Small intestine (tissue), 7 donors: Measurements from ENCODE around the gene PCSK9. TPM values are rescaled to one million over a fixed set of nuclear protein-coding genes. Genes with fewer than 3 reads are reported as not detected.

Source experiments
- DNase-seq, 2 donors: peaks; one replicate each; pipeline versions ENCODE4 v3.0.0 to v3.0.0-alpha.2; 2013
- FAIRE-seq: peaks from 2 replicates; lab custom pipeline; 2012; peaks lifted over from hg19 to GRCh38; lab: Jason Lieb, UNC
- H3K27ac ChIP-seq, 3 donors: one replicate each; pipeline ENCODE4 v1.5.1; 2013; ENCODE audit warnings: low read length in 2 of 3, mild to moderate bottlenecking in 2 of 3, control low read depth in 1 of 3, inconsistent platforms in 1 of 3, low read depth in 1 of 3, moderate library complexity in 1 of 3
- H3K27me3 ChIP-seq, 3 donors: one replicate each; pipeline ENCODE4 v1.6.1; 2013; ENCODE audit warnings: low read length in 3 of 3, inconsistent platforms in 1 of 3; ENCODE audit not compliant: control insufficient read depth in 3 of 3, insufficient read depth in 3 of 3
- H3K36me3 ChIP-seq, 3 donors: one replicate each; pipeline ENCODE4 v1.6.1; 2013; ENCODE audit warnings: low read length in 3 of 3, inconsistent platforms in 1 of 3, low read depth in 1 of 3, mild to moderate bottlenecking in 1 of 3, moderate library complexity in 1 of 3; ENCODE audit not compliant: control insufficient read depth in 3 of 3, insufficient read depth in 2 of 3
- H3K4me1 ChIP-seq, 3 donors: one replicate each; pipeline ENCODE4 v1.6.1; 2013; ENCODE audit warnings: low read length in 2 of 3, inconsistent platforms in 1 of 3, low read depth in 1 of 3, mild to moderate bottlenecking in 1 of 3, moderate library complexity in 1 of 3; ENCODE audit not compliant: control insufficient read depth in 3 of 3, insufficient read depth in 2 of 3
- H3K4me3 ChIP-seq, 3 donors: one replicate each; pipeline ENCODE4 v1.5.1; 2013; ENCODE audit warnings: low read length in 3 of 3, control low read depth in 1 of 3, inconsistent platforms in 1 of 3, low read depth in 1 of 3, mild to moderate bottlenecking in 1 of 3, moderate library complexity in 1 of 3
- H3K9me3 ChIP-seq, 2 donors: one replicate each; pipeline ENCODE4 v1.6.1; 2013; ENCODE audit warnings: low read depth in 1 of 2, low read length in 1 of 2; ENCODE audit not compliant: control insufficient read depth in 2 of 2, insufficient read depth in 1 of 2
- WGBS, 3 donors: extraction: QIAGEN DNeasy Blood & Tissue Kit; methylation state at CpG; one replicate each; pipeline ENCODE4 v1.1.7; 2013; 5-methylcytosine and 5-hydroxymethylcytosine counted together
- polyA plus RNA-seq, 4 donors: library from polyadenylated mRNA; stranded (reverse) in 3 of 4; unstranded in 1 of 4; fragments of 200-250 nt in 3 of 4; fragments of 120-200 nt in 1 of 4; gene quantifications; one replicate each; pipeline versions ENCODE4 v1.2.1 to v1.2.3, GENCODE V29; 2013
- donor health status: healthy with polysubstance abuse.
- donor health status: control.
- donor health status: control.
- donor health status: Bipolar disorder and iron deficiency.
- donor health status: healthy.

The PCSK9 gene
- polyA plus RNA-seq, 4 donors, result 0.45 to 24.2 (median 2.2) TPM

DNA sequence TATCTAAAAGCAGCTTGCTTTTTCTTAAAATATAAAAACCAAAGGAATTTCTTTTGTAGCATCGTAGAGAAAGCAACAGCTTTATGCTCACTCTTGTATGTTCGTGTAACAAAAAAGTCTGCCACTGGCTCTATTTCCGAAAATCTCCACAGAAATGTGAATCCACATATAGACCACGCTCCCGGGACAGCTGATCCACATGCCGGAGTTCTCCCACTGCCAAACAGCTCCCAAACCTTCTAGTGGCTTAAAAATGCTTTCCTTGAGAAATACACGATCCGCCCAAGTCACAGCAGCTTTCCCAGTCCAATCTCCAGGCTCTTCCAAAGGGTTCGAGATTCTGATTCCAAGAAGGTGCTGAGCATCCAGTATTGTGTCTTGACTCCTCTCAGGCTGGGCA, 29.3 kb downstream of the PCSK9 start:
- 96 to 98% (median 96%) methylated on average over 9 of the region's 9 CpGs for WGBS, 3 donors
- no peaks in the 10 kb centered on the region for H3K9me3 ChIP-seq
- no peak overlapping the region for H3K27ac ChIP-seq
- no peaks in the 10 kb centered on the region for H3K27me3 ChIP-seq
- no peak overlapping the region for H3K4me3 ChIP-seq
- no peak for DNase-seq
- peaks cover 9 to 49% (median 34%) of the 10 kb centered on the region in 3 donors for H3K36me3 ChIP-seq
- H3K4me1 ChIP-seq, result no peaks in the 10 kb centered on the region
- FAIRE-seq, result no peak

- Histone ChIP-seq H3K4me3 (no peak overlapping the region), H3K36me3 (peaks cover 10 to 51% (median 34%) of the 10 kb centered on the region in 3 donors), H3K4me1 (no peaks in the 10 kb centered on the region), H3K9me3 (no peaks in the 10 kb centered on the region), H3K27me3 (no peaks in the 10 kb centered on the region), H3K27ac (no peak overlapping the region)
- FAIRE-seq (no peak), DNase-seq (no peak)
- 84 to 94% (median 89%) methylated on average over 7 of the region's 7 CpGs for WGBS, 3 donors
Observed at GRCh38 chr1:55069280-55069679, 29.9 kb downstream of the PCSK9 start.

DNA sequence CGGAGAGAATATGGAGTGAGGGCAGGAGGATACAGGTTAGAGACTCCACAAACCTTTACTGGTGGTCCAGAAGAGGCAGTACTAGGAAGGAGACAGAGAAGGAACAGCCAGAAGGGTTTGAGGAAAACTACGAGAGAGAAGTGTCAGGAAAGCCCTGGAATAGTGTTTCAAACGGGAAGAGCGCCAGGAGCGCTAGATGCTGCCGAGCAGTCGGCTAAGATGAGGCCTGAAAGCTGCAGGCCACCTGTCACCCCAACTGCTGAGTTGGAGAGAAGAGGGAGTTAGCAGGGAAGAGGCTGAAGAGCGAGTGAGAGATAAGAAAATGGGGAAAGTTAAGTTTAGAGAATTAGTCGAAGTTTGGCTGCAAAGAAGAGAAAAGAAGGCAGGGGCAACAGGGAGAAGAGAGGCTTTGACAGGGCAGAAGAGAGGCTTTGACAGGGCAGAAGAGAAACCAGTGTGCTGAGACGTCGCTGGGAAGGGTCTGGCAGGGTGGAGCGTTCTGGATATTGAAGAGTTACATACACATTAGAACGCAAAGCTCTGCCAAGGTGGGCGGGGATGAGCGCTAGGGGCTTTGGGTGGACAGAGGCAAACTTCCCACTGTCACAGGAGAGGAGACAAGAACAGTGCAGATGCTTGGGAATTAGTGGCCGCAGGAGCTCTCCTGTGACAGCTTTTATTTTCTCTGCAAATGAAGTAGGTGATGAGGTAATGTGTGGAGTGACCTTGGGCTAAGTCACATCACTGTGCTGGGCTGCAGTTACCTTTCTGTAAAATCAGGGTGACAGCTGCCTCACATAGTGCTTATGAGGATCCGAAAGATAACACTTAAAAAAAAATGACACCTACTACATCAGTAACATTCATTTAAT, 31.2 kb downstream of the PCSK9 start:
- Histone ChIP-seq H3K27ac (no peak overlapping the region), H3K27me3 (no peaks in the 10 kb centered on the region), H3K9me3 (no peaks in the 10 kb centered on the region), H3K36me3 (peaks cover 11 to 56% (median 37%) of the 10 kb centered on the region in 3 donors), H3K4me3 (no peak overlapping the region), H3K4me1 (no peaks in the 10 kb centered on the region)
- DNase-seq (no peak), FAIRE-seq (no peak)
- WGBS, 3 donors, result 81 to 91% (median 87%) methylated on average over 17 of the region's 17 CpGs

- DNase-seq (peak; percentile 28 to 48), FAIRE-seq (no peak)
- no peaks in the 10 kb centered on the region for H3K4me1 ChIP-seq
- no peak overlapping the region for H3K4me3 ChIP-seq
- 52 to 58% (median 53%) methylated on average over 8 of the region's 8 CpGs for WGBS, 3 donors
- H3K36me3 ChIP-seq, result peaks cover 11 to 51% (median 42%) of the 10 kb centered on the region in 3 donors
- no peaks in the 10 kb centered on the region for H3K27me3 ChIP-seq
- H3K9me3 ChIP-seq, result no peaks in the 10 kb centered on the region
- no peak overlapping the region for H3K27ac ChIP-seq
Observed at GRCh38 chr1:55071477-55071876, 32.1 kb downstream of the PCSK9 start.

DNA sequence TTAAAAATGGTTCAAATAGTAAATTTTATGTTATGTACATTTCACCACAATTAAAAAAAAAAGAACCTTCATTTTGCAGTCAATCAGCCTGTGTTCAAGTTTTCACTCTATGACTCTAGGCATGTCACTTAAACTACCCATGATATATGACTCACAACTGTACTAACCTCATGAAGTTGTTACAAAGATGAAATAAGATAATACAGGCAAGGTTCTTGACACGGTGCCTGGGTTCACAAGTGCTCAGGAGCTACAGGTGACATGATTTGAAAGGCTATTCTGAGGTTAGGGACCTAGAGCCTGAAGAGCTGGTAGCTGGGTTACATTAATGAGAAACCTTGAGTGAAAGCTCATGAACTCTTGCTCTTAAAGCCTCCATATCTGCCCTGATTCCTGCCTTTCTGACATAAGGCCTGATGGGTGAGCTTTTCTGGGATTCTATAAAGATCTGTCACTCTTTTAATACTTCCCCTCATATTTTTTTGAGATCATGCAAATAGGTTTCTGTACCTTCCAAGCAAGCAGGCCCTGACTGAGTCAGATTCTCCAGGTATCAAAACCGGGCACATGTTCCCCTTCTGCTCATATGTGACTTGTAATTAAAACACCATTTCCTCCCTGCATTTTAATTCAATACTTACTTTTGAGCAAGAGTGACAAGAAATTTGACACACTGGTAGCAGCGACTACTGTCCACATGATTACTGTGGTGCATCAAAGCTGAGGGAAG, 34.0 kb downstream of the PCSK9 start:
- Histone ChIP-seq H3K27ac (no peak overlapping the region), H3K9me3 (no peaks in the 10 kb centered on the region), H3K4me1 (no peaks in the 10 kb centered on the region), H3K36me3 (peaks cover 18 to 43% (median 41%) of the 10 kb centered on the region in 3 donors), H3K4me3 (no peak overlapping the region), H3K27me3 (no peaks in the 10 kb centered on the region)
- no peak for FAIRE-seq
- DNase-seq, result peak in 1 of 2 donors; percentile 25
- WGBS, 3 donors, result 76 to 81% (median 81%) methylated on average over 3 of the region's 3 CpGs

GRCh38 chr1:55074455-55074854, 35.1 kb downstream of the PCSK9 start:
- H3K27me3 ChIP-seq, result no peaks in the 10 kb centered on the region
- DNase-seq (no peak), FAIRE-seq (no peak)
- no peak overlapping the region for H3K27ac ChIP-seq
- no peaks in the 10 kb centered on the region for H3K4me1 ChIP-seq
- peaks cover 21 to 41% (median 41%) of the 10 kb centered on the region in 3 donors for H3K36me3 ChIP-seq
- WGBS, 3 donors, result 78 to 97% (median 91%) methylated on average over 2 of the region's 2 CpGs
- H3K4me3 ChIP-seq, result no peak overlapping the region
- no peaks in the 10 kb centered on the region for H3K9me3 ChIP-seq

DNA sequence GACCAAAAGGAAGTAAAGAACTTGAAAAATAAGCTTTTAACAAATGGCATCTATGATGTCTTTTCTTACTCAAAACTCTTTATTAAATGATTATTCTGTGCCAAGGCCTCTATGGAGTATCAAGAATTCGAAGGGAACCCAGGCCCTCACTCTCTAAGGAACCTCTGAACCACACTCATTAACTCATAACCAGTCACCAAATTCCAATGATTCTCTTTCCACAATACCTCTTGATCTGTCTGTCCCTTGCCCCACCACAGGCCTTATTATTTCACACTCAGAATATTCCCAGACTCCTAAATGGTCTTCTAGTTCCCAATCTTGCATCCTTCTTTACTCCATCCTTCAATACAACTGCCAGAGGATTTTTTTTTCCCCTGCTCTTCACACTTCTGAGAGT, 37.0 kb downstream of the PCSK9 start:
- H3K4me1 ChIP-seq, result no peaks in the 10 kb centered on the region
- no peaks in the 10 kb centered on the region for H3K27me3 ChIP-seq
- H3K4me3 ChIP-seq, result no peak overlapping the region
- no peaks in the 10 kb centered on the region for H3K9me3 ChIP-seq
- H3K36me3 ChIP-seq, result peaks cover 26 to 36% (median 28%) of the 10 kb centered on the region in 3 donors
- H3K27ac ChIP-seq, result no peak overlapping the region
- WGBS, 3 donors, result 93 to 100% (median 94%) methylated on average over 1 of the region's 1 CpG
- DNase-seq (no peak), FAIRE-seq (no peak)

DNA sequence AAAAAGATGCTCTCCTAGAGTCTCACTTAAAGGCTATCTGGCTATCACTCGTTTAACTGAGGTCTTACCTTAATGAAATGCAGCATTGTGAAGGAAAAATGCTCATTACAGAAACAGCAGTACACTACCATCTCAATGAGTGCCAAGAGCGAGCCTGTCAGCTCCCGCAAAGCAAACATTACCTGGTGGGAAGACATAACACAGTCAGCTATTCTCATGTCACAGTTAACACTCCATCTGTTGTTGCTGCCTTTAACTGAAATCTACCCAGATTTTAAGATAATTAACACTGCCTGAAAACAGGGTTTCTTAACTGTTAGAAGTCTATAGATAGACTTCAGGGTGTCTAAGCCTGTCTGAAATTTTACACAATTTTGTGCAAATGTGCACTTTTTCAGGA, 39.1 kb downstream of the PCSK9 start:
- no peak for DNase-seq
- H3K27ac ChIP-seq, result no peak overlapping the region
- 85 to 87% (median 87%) methylated on average over 3 of the region's 3 CpGs for WGBS, 3 donors
- FAIRE-seq, result no peak
- H3K9me3 ChIP-seq, result no peaks in the 10 kb centered on the region
- peaks cover 24 to 31% (median 29%) of the 10 kb centered on the region in 3 donors for H3K36me3 ChIP-seq
- no peak overlapping the region for H3K4me3 ChIP-seq
- no peaks in the 10 kb centered on the region for H3K4me1 ChIP-seq
- H3K27me3 ChIP-seq, result no peaks in the 10 kb centered on the region
